GM12875 (cell line): Measurements from ENCODE around the gene TSC22D2.

Experiments
- H3K4me3 ChIP-seq: one replicate; pipeline ENCODE4 v1.5.1; 2011; ENCODE audit warnings: low read depth, low read length, control low read depth
- CTCF ChIP-seq: IDR thresholded peaks from 2 replicates; pipeline ENCODE4 v1.5.1; 2011; ENCODE audit warnings: low read depth, mild to moderate bottlenecking, control low read depth, inconsistent platforms, low read length, moderate library complexity, borderline replicate concordance; ENCODE audit not compliant: insufficient read depth

The TSC22D2 gene

GRCh38 chr3:150447084-150447483 is 39.0 kb downstream of the TSC22D2 start:
- TF ChIP-seq CTCF, result no peak

DNA sequence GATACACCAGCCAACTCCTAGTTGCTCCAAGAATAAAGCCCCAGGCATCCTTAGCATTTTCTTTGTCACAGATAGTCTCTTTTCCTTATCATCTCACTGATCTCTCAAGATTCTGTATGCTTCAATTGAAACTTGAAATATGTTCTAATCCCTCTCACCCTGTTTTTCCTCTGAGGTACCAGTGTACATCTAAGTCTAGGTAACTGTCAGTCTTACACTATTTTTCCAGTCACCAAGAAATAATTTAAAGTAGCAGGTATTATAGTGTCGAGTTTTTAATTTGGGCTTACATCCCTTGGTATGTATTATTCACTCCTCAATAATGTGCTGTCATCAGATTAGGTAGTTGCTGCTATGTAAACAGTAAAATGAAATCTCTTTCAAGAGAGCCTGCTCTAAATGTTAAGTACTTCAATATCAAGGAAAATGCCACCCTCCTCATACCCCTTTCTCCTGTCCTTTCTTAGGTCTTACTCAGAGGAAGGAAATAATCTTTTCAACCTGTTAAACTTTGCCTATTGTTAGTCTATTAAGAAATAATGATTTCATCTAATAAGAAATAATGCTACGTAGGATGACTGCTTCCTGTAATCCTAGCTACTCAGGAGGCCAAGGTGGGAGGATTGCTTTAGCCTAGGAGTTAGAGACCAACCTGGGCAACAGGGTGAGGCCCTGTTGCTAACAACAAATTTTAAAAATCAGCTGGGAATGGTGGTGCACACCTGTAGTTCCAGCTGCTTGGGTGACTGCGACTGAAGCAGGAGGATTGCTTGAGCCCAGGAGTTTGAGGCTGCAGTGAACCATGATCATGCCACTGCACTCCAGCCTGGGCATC is 39.8 kb downstream of the TSC22D2 start:
- no peak overlapping the region for H3K4me3 ChIP-seq
- no peak for TF ChIP-seq CTCF

More at GRCh38 chr3:150447084-150447483, 39.0 kb downstream of the TSC22D2 start:
- H3K4me3 ChIP-seq, result no peak overlapping the region

DNA sequence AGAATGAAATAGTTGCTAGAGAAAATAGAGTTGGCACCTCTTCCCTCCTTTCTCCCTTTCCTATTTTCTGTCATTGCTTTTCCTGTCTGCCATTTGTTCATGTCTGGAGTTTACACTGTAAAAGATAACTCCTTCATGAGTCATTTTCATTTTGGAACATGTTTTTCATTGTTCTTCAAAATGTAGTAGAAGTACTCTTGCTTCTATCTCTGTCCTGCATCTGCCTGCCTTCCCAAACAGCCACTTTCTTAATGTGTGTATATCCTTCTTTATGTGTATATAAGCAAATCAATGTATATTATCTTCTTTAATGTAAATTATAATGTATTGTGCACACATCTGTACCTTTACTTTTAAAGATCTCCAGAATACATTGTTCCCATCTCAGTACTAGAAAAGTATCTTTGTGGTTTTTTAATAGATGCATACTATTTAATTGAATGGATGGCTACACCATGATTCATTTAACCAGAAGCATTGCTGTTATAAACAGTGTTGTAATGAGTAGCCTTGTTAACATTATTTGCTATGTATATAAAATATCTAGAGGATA is 41.1 kb downstream of the TSC22D2 start:
- H3K4me3 ChIP-seq, result no peak overlapping the region
- TF ChIP-seq CTCF, result no peak

GRCh38 chr3:150450916-150451315 is 42.8 kb downstream of the TSC22D2 start:
- no peak for TF ChIP-seq CTCF

DNA sequence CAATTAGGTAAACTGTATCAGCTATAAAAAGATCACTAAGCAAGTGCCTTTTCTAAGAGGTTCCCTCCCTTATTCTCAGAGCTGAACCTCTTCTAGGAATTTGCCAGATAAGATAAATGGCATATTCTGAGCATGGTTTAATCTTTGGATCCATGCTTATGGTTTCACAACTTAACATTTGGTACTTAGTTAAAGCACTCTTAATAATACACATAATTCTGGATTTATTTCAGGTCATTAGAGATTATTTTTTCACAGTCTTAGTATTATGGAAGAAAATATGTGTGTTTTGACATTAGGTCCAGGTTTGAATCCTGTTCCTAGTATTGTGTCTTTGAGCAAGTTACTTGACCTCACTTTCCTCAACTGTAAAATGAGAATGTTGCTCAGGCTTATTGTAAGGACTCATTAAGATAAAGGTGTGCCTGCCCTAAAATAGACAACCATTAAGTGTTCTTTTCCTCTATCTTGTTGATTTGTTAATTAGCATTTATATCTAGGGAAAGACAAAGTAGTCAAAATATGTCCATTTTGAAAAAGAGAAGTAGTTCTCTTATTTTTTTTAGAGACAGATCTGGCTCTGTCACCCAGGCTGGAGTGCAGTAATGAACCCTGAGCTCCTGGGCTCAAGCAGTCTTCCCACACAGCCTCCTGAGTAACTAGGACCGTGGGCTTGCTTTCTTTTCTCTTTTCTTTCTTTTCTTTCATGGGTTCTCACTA is 43.4 kb downstream of the TSC22D2 start:
- H3K4me3 ChIP-seq, result no peak overlapping the region
- TF ChIP-seq CTCF, result no peak

More at GRCh38 chr3:150450916-150451315, 42.8 kb downstream of the TSC22D2 start:
- H3K4me3 ChIP-seq, result no peak overlapping the region

- TF ChIP-seq CTCF, result no peak
- H3K4me3 ChIP-seq, result no peak overlapping the region
These were observed 45.3 kb downstream of the TSC22D2 start for GRCh38 chr3:150453353-150453752.
